ENCODE results near the gene FBXO4.

The FBXO4 gene

GRCh38 chr5:41955432-41956024 lies 30.4 kb downstream of the FBXO4 start:
- H3K4me1 ChIP-seq (ENCODE audit: low read depth, poor library complexity, severe bottlenecking), result no peaks in the 10 kb centered on the region
- no peaks in the 10 kb centered on the region for H3K79me2 ChIP-seq (ENCODE audit: insufficient read depth, low read depth)
- H4K20me1 ChIP-seq (ENCODE audit: insufficient read depth), result no peaks in the 10 kb centered on the region
- H3K27ac ChIP-seq, result no peak overlapping the region
- no peak overlapping the region for H3K4me2 ChIP-seq
- no peak overlapping the region for H3K9ac ChIP-seq
- H3K4me3 ChIP-seq (IDR thresholded peaks at IDR 0.05; ENCODE audit: insufficient read depth, low read depth, low read length), result no peak overlapping the region
- H3K27me3 ChIP-seq (ENCODE audit: insufficient read depth, low read depth), result no peaks in the 10 kb centered on the region
- no peaks in the 10 kb centered on the region for H3K36me3 ChIP-seq (ENCODE audit: insufficient read depth)
- H2AFZ ChIP-seq (ENCODE audit: low read depth), result no peak overlapping the region
- TF ChIP-seq CTCF (conservative IDR thresholded peaks at IDR 0.05; ENCODE audit: low read depth, low read length), result no peak

GRCh38 chr5:41956943-41957342 lies 31.9 kb downstream of the FBXO4 start:
- Histone ChIP-seq H3K27me3 (ENCODE audit: insufficient read depth, low read depth) (no peaks in the 10 kb centered on the region), H2AFZ (ENCODE audit: low read depth) (no peak overlapping the region), H4K20me1 (ENCODE audit: insufficient read depth) (no peaks in the 10 kb centered on the region), H3K4me2 (no peak overlapping the region), H3K4me3 (IDR thresholded peaks at IDR 0.05; ENCODE audit: insufficient read depth, low read depth, low read length) (no peak overlapping the region), H3K36me3 (ENCODE audit: insufficient read depth) (no peaks in the 10 kb centered on the region), H3K27ac (no peak overlapping the region), H3K4me1 (ENCODE audit: low read depth, poor library complexity, severe bottlenecking) (no peaks in the 10 kb centered on the region), H3K79me2 (ENCODE audit: insufficient read depth, low read depth) (no peaks in the 10 kb centered on the region), H3K9ac (no peak overlapping the region)
- TF ChIP-seq CTCF (conservative IDR thresholded peaks at IDR 0.05; ENCODE audit: low read depth, low read length), result no peak

- no peaks in the 10 kb centered on the region for H3K79me2 ChIP-seq (ENCODE audit: insufficient read depth, low read depth)
- no peaks in the 10 kb centered on the region for H3K4me1 ChIP-seq (ENCODE audit: low read depth, poor library complexity, severe bottlenecking)
- no peak overlapping the region for H3K9ac ChIP-seq
- H4K20me1 ChIP-seq (ENCODE audit: insufficient read depth), result no peaks in the 10 kb centered on the region
- H3K36me3 ChIP-seq (ENCODE audit: insufficient read depth), result no peaks in the 10 kb centered on the region
- H3K4me2 ChIP-seq, result no peak overlapping the region
- no peaks in the 10 kb centered on the region for H3K27me3 ChIP-seq (ENCODE audit: insufficient read depth, low read depth)
- no peak overlapping the region for H2AFZ ChIP-seq (ENCODE audit: low read depth)
- no peak for TF ChIP-seq CTCF (conservative IDR thresholded peaks at IDR 0.05; ENCODE audit: low read depth, low read length)
- no peak overlapping the region for H3K4me3 ChIP-seq (IDR thresholded peaks at IDR 0.05; ENCODE audit: insufficient read depth, low read depth, low read length)
- no peak overlapping the region for H3K27ac ChIP-seq
Measured at GRCh38 chr5:41960481-41960880, 35.4 kb downstream of the FBXO4 start.

- no peaks in the 10 kb centered on the region for H3K27me3 ChIP-seq (ENCODE audit: insufficient read depth, low read depth)
Measured at GRCh38 chr5:41961736-41962135, 36.7 kb downstream of the FBXO4 start.

More at GRCh38 chr5:41961736-41962135, 36.7 kb downstream of the FBXO4 start:
- no peak overlapping the region for H3K27ac ChIP-seq
- H3K79me2 ChIP-seq (ENCODE audit: insufficient read depth, low read depth), result no peaks in the 10 kb centered on the region
- no peaks in the 10 kb centered on the region for H3K4me1 ChIP-seq (ENCODE audit: low read depth, poor library complexity, severe bottlenecking)
- H2AFZ ChIP-seq (ENCODE audit: low read depth), result no peak overlapping the region
- no peaks in the 10 kb centered on the region for H4K20me1 ChIP-seq (ENCODE audit: insufficient read depth)
- no peak overlapping the region for H3K4me3 ChIP-seq (IDR thresholded peaks at IDR 0.05; ENCODE audit: insufficient read depth, low read depth, low read length)
- no peaks in the 10 kb centered on the region for H3K36me3 ChIP-seq (ENCODE audit: insufficient read depth)
- no peak for TF ChIP-seq CTCF (conservative IDR thresholded peaks at IDR 0.05; ENCODE audit: low read depth, low read length)
- no peak overlapping the region for H3K9ac ChIP-seq
- H3K4me2 ChIP-seq, result no peak overlapping the region

All from KMS-11 (cell line).